ENCODE data around the gene SWSAP1. TPM values are rescaled to one million over a fixed set of nuclear protein-coding genes. Genes with fewer than 3 reads are reported as not detected.

The SWSAP1 gene
- total RNA-seq, 1 donor, result 0.72 TPM

GRCh38 chr19:11418094-11418548 is 43.7 kb downstream of the SWSAP1 start:
- Histone ChIP-seq H3K79me2 (ENCODE audit: insufficient read depth, low read length) (no peaks in the 10 kb centered on the region), H3K4me3 (ENCODE audit: insufficient read depth, low read length) (peak overlapping the region; percentile 65), H3K27me3 (ENCODE audit: insufficient read depth, low read length) (peaks cover 9% of the 10 kb centered on the region), H3K9me3 (ENCODE audit: low read depth, low read length) (no peaks in the 10 kb centered on the region), H2AFZ (ENCODE audit: low read length) (no peak overlapping the region), H4K20me1 (ENCODE audit: insufficient read depth, low read length) (no peaks in the 10 kb centered on the region), H3K27ac (ENCODE audit: low read depth, low read length) (no peak overlapping the region), H3K4me2 (ENCODE audit: insufficient read depth, low read length) (peak overlapping the region; percentile 82), H3K4me1 (ENCODE audit: insufficient read depth, low read length) (peaks cover 7% of the 10 kb centered on the region), H3K36me3 (ENCODE audit: insufficient read depth, low read length) (no peaks in the 10 kb centered on the region)
- peak; percentile 73 for DNase-seq (ENCODE audit: insufficient read length, low spot score, missing footprints)
- no peak for TF ChIP-seq CTCF (IDR thresholded peaks at IDR 0.05; ENCODE audit: extremely low read depth, low read depth, low read length)

GRCh38 chr19:11418549-11419506 is 44.4 kb downstream of the SWSAP1 start, which contains the start of gene RGL3:
Gene RGL3, minus strand, starts transcription at chr19:11419314. Its CDS starts 36 bp downstream, at chr19:11419278.
- Histone ChIP-seq H4K20me1 (ENCODE audit: insufficient read depth, low read length) (no peaks in the 10 kb centered on the region), H3K27me3 (ENCODE audit: insufficient read depth, low read length) (peaks cover 14% of the 10 kb centered on the region), H3K9me3 (ENCODE audit: low read depth, low read length) (no peaks in the 10 kb centered on the region), H3K4me1 (ENCODE audit: insufficient read depth, low read length) (peaks cover 7% of the 10 kb centered on the region), H3K79me2 (ENCODE audit: insufficient read depth, low read length) (no peaks in the 10 kb centered on the region), H2AFZ (ENCODE audit: low read length) (peak within 1 kb of the TSS; percentile 84), H3K4me2 (ENCODE audit: insufficient read depth, low read length) (peak within 1 kb of the TSS; percentile 82), H3K36me3 (ENCODE audit: insufficient read depth, low read length) (no peaks in the 10 kb centered on the region), H3K27ac (ENCODE audit: low read depth, low read length) (no peak within 1 kb of the TSS), H3K4me3 (ENCODE audit: insufficient read depth, low read length) (peak within 1 kb of the TSS; percentile 65)
- peak; percentile 87 for DNase-seq (ENCODE audit: insufficient read length, low spot score, missing footprints)
- TF ChIP-seq CTCF (IDR thresholded peaks at IDR 0.05; ENCODE audit: extremely low read depth, low read depth, low read length), result no peak

- Histone ChIP-seq H3K4me1 (ENCODE audit: insufficient read depth, low read length) (peaks cover 7% of the 10 kb centered on the region), H3K9me3 (ENCODE audit: low read depth, low read length) (no peaks in the 10 kb centered on the region), H2AFZ (ENCODE audit: low read length) (peak overlapping the region; percentile 77), H3K79me2 (ENCODE audit: insufficient read depth, low read length) (no peaks in the 10 kb centered on the region), H3K4me3 (ENCODE audit: insufficient read depth, low read length) (peak overlapping the region; percentile 61), H3K36me3 (ENCODE audit: insufficient read depth, low read length) (no peaks in the 10 kb centered on the region), H4K20me1 (ENCODE audit: insufficient read depth, low read length) (no peaks in the 10 kb centered on the region), H3K4me2 (ENCODE audit: insufficient read depth, low read length) (peak overlapping the region; percentile 77), H3K27ac (ENCODE audit: low read depth, low read length) (no peak overlapping the region), H3K27me3 (ENCODE audit: insufficient read depth, low read length) (peaks cover 14% of the 10 kb centered on the region)
- no peak for TF ChIP-seq CTCF (IDR thresholded peaks at IDR 0.05; ENCODE audit: extremely low read depth, low read depth, low read length)
- peak; percentile 91 for DNase-seq (ENCODE audit: insufficient read length, low spot score, missing footprints)
Measured at GRCh38 chr19:11420429-11421370, 46.2 kb downstream of the SWSAP1 start.

Data from osteoblast (primary cell).